HFFc6 (cell line): ENCODE measurements around the gene DDC. TPM values are rescaled to one million over a fixed set of nuclear protein-coding genes. Genes with fewer than 3 reads are reported as not detected.
"Not testable (repeated sequence)": the region's sequence is repeated elsewhere in the genome, so short reads cannot be mapped to it uniquely, and the experiment has no call there.

Experiments used
- DNase-seq: peaks from one replicate; pipeline ENCODE4 v3.0.0-alpha.2; 2018
- H3K27ac Mint-ChIP-seq: 2 replicates; pipeline ENCODE4 v1.8.0; 2020; ENCODE audit warnings: mild to moderate bottlenecking, mixed read lengths
- H3K27me3 Mint-ChIP-seq: 2 replicates; pipeline ENCODE4 v1.8.0; 2021; ENCODE audit warnings: mild to moderate bottlenecking, moderate library complexity, mixed read lengths; ENCODE audit not compliant: insufficient read depth
- H3K36me3 Mint-ChIP-seq: 2 replicates; pipeline ENCODE4 v1.8.0; 2021; ENCODE audit warnings: low read depth, mixed read lengths
- H3K4me1 Mint-ChIP-seq: 2 replicates; pipeline ENCODE4 v1.8.0; 2020; ENCODE audit warnings: low read depth, mixed read lengths
- H3K4me3 Mint-ChIP-seq: 2 replicates; pipeline ENCODE4 v1.8.0; 2020; ENCODE audit warnings: mild to moderate bottlenecking, moderate library complexity, mixed read lengths
- H3K9me3 Mint-ChIP-seq: 2 replicates; pipeline ENCODE4 v1.8.0; 2020; ENCODE audit warnings: mild to moderate bottlenecking, mixed read lengths
- total RNA-seq, 6 experiments: library from RNA; stranded (reverse); fragmentation: NEBNext Ultra II Directional; extraction: Animal tissue kit (Norgen Biotek cat#: 25700); gene quantifications; 2 replicates in 1 of 6; 3 replicates in 5 of 6; pipeline ENCODE4 v1.2.3, GENCODE V29; 2021
- TF ChIP-seq, protein P1 (sequence below): fragments of 200-600 bp; sonication (generic); IDR thresholded peaks from 2 replicates; pipeline ENCODE4 v1.5.0; 2021; ENCODE audit warnings: antibody characterized with exemption, mild to moderate bottlenecking

The DDC gene
- total RNA-seq, 6 experiments from 2014 or later: not detected

DNA sequence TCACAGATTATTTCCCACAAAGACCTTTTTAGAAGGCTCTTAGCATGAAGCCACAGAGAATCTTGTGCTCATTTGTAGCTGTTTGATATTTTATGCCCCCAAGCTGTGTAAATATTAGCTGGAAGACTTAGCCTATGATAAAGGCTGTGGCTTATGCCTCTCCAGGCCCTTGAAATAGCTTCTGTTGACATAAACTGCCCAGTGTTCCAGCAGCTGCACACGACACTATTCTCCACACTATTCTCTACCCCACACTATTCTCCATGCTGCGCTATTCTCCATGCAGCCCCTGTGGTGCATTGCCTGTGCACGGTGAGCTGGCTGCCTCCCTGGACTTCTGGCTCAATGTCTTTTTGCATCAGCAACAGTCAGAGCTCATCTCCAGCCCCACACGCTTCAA, 13.1 kb downstream of the DDC start:
- TF ChIP-seq, protein P1, sequence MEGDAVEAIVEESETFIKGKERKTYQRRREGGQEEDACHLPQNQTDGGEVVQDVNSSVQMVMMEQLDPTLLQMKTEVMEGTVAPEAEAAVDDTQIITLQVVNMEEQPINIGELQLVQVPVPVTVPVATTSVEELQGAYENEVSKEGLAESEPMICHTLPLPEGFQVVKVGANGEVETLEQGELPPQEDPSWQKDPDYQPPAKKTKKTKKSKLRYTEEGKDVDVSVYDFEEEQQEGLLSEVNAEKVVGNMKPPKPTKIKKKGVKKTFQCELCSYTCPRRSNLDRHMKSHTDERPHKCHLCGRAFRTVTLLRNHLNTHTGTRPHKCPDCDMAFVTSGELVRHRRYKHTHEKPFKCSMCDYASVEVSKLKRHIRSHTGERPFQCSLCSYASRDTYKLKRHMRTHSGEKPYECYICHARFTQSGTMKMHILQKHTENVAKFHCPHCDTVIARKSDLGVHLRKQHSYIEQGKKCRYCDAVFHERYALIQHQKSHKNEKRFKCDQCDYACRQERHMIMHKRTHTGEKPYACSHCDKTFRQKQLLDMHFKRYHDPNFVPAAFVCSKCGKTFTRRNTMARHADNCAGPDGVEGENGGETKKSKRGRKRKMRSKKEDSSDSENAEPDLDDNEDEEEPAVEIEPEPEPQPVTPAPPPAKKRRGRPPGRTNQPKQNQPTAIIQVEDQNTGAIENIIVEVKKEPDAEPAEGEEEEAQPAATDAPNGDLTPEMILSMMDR: no peak
- Mint-ChIP-seq H3K4me3 (no peak overlapping the region), H3K9me3 (no peaks in the 10 kb centered on the region), H3K27ac (no peak overlapping the region), H3K36me3 (no peaks in the 10 kb centered on the region), H3K27me3 (peaks cover 46% of the 10 kb centered on the region), H3K4me1 (no peaks in the 10 kb centered on the region)
- no peak for DNase-seq

DNA sequence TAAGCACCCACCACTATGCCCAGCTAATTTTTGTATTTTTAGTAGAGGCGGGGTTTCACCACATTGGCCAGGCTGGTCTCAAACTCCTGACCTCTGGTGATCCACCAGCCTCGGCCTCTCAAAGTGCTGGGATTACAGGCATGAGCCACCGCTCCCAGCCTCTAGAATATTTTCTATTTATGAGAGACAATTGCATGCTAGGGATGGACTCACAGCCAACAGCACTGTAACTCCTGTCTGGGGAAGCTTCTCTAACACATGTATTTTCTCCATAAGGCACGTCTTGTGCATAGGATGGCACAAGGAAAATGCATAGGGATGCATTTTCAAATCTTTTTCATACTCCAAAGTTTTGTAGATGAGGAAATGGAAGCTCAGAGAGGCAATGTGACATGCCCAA, 19.6 kb downstream of the DDC start:
- H3K27me3 Mint-ChIP-seq: peaks cover 32% of the 10 kb centered on the region
- not testable (repeated sequence) for H3K27ac Mint-ChIP-seq, H3K4me3 Mint-ChIP-seq, DNase-seq, H3K9me3 Mint-ChIP-seq, H3K4me1 Mint-ChIP-seq, H3K36me3 Mint-ChIP-seq

DNA sequence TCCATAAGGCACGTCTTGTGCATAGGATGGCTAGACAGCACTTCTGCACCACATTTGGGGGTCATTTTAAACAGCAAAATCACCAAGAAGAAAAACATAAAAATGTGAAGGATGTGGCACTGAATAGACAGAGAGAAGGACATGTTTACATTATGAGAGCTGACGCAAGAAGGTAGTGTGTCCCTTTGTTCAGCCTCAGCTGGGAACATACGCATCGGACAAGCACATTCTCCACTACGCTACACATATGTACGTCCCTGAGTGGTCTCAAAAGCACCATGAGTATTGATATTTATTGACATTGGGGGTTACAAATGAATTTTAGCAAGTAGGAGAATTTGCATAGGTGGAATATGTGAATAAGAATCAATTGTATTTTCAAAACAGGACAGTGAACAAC, 20.2 kb downstream of the DDC start:
- peaks cover 31% of the 10 kb centered on the region for H3K27me3 Mint-ChIP-seq
- H3K4me3 Mint-ChIP-seq: no peak overlapping the region
- H3K36me3 Mint-ChIP-seq: no peaks in the 10 kb centered on the region
- H3K9me3 Mint-ChIP-seq: no peaks in the 10 kb centered on the region
- no peaks in the 10 kb centered on the region for H3K4me1 Mint-ChIP-seq
- DNase-seq: no peak
- TF ChIP-seq, protein P1: no peak
- H3K27ac Mint-ChIP-seq: no peak overlapping the region

DNA sequence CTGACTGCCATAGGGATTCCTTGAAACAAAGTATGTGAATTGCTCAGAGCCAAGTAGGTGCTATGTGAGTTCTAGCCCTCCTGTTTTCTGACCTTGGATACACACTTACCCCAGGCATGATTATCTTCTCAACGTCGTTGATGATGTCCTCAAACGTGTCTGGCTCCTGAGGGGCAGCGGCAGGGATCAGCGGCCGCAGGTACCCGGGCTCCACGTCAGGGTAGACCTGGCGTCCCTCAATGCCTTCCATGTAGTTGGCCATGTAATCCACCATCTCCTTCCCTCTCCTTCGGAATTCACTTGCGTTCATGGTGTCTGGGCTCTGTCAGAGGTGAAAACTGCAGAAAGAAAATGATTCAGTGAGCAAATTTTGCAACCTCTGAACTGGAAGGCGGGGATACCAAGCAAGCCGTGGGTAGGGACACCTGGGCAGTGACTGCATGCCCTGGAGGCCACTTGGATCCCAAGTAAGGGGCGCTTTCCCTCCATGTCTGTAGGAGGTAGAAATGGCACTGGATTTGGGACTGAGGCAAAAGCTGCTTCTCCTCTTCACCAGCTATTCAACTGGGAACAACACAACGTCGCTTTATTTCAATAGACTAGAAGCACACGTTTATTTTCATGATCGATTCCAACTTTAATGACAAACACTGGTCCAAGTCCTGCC, 21.3 kb downstream of the DDC start:
- H3K4me3 Mint-ChIP-seq: no peak overlapping the region
- H3K4me1 Mint-ChIP-seq: no peaks in the 10 kb centered on the region
- H3K36me3 Mint-ChIP-seq: no peaks in the 10 kb centered on the region
- TF ChIP-seq, protein P1: no peak
- peaks cover 26% of the 10 kb centered on the region for H3K27me3 Mint-ChIP-seq
- DNase-seq: no peak
- no peaks in the 10 kb centered on the region for H3K9me3 Mint-ChIP-seq
- H3K27ac Mint-ChIP-seq: no peak overlapping the region

DNA sequence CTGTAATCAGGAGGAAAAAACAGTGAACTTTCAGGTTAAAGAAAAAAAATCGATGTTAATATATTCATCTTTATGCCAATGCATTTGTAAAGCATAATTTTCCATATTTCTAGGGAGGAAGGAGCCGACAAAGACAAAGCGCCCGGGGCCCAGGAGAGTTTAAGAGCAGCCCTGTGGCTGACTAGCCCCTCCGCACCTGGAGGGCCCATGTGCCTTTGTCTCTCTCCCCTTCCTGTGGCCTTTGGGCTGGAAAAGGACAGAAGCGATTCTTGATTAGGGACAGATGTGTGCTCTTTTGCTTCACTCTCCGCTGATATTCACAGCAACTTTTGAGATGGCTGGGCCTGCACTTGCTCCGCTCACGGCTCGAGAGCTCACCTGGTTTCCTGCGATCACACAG, 23.1 kb downstream of the DDC start:
- Mint-ChIP-seq H3K27ac (no peak overlapping the region), H3K4me3 (no peak overlapping the region), H3K9me3 (no peaks in the 10 kb centered on the region), H3K4me1 (no peaks in the 10 kb centered on the region), H3K27me3 (peaks cover 22% of the 10 kb centered on the region), H3K36me3 (no peaks in the 10 kb centered on the region)
- TF ChIP-seq, protein P1: no peak
- DNase-seq: no peak

DNA sequence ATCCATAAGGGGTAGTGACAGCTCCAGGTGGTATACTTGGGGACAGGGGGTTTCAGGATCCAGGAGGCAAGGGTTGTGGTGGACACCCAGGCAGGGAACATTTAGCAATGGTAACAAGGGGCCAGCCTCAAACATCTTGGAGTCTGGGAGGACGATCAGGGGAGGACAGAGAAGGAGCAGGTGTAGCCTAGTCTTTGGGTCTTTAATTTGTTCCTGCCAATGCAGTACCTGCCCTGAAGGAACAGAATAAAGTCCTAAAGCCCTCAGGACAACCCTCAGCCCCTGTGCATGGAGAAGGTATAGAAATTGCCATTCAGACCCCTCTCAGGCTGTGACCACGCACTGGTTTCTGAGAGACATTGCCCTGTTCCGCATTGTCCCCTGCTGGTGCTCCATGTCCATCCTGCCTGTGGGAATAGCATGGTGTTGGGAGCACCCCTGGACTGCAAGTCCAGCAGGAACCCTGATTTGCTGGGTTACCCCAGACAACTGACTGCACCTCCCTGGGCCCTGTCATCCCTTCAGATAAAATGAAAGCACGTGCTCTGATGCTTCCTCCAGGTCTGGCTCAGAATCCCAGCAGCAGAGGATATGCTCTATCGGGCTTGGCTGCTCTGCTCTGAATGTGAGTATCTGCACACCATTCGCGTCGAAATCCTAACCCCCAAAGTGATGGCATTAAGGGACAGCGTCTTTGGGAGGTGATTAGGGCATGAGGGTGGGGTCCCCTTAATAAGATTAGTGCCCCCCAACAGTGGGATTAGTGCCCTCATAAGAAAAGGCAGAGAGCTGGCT, 24.2 kb downstream of the DDC start:
- Mint-ChIP-seq H3K27ac (no peak overlapping the region), H3K9me3 (no peaks in the 10 kb centered on the region)

More for the DNA sequence above, 24.2 kb downstream of the DDC start:
- Mint-ChIP-seq H3K4me3 (no peak overlapping the region), H3K27me3 (peaks cover 20% of the 10 kb centered on the region), H3K36me3 (no peaks in the 10 kb centered on the region), H3K4me1 (peaks cover 8% of the 10 kb centered on the region)
- TF ChIP-seq, protein P1: no peak
- DNase-seq: no peak
